Suprapubic skin (tissue), 4 donors: Measurements from ENCODE around the gene CXorf58. TPM values are rescaled to one million over a fixed set of nuclear protein-coding genes. Genes with fewer than 3 reads are reported as not detected.
A peak's percentile ranks its signal among the peaks of the same experiment; 100 is the strongest.

Experiments used
- DNase-seq, 2 donors: peaks; one replicate each; pipeline ENCODE4 v3.0.0-alpha.2; 2019; ENCODE audit warnings: low spot score in 2 of 2
- H3K27ac ChIP-seq: fragments of 200-600 bp; sonication (generic); one replicate; pipeline ENCODE4 v1.5.1; 2019
- H3K27me3 ChIP-seq: fragments of 200-600 bp; sonication (generic); one replicate; pipeline ENCODE4 v1.5.1; 2019
- H3K36me3 ChIP-seq: fragments of 200-600 bp; sonication (generic); one replicate; pipeline ENCODE4 v1.5.1; 2019
- H3K4me1 ChIP-seq: fragments of 200-600 bp; sonication (generic); one replicate; pipeline ENCODE4 v1.5.1; 2019
- H3K4me3 ChIP-seq: fragments of 200-600 bp; sonication (generic); one replicate; pipeline ENCODE4 v1.5.1; 2019; ENCODE audit warnings: mild to moderate bottlenecking
- H3K9me3 ChIP-seq: fragments of 200-600 bp; sonication (generic); one replicate; pipeline ENCODE4 v1.5.1; 2019
- EP300 ChIP-seq: sonication (generic); formaldehyde crosslinking; IDR thresholded peaks from one replicate; pipeline ENCODE4 v1.6.1; 2017; ENCODE audit warnings: antibody characterized with exemption
- POLR2A ChIP-seq, 2 donors: fragments of 450-650 bp; IDR thresholded peaks; one replicate each; pipeline ENCODE4 v1.6.1; 2017; ENCODE audit warnings: antibody characterized with exemption in 2 of 2, mild to moderate bottlenecking in 2 of 2, moderate library complexity in 2 of 2
- POLR2AphosphoS5 ChIP-seq, 3 donors: sonication (generic); formaldehyde crosslinking; IDR thresholded peaks; one replicate each; pipeline ENCODE4 v1.6.1; 2017; ENCODE audit warnings: antibody characterized with exemption in 3 of 3
- WGBS: methylation state at CpG from one replicate; pipeline ENCODE4 v1.1.5; 2018; 5-methylcytosine and 5-hydroxymethylcytosine counted together
- total RNA-seq, 4 donors: library from RNA; depleted of rRNA; stranded (reverse); fragments of >200 nt; gene quantifications; one replicate each; pipeline ENCODE4 v1.1.0, GENCODE V29; 2016
- TF ChIP-seq, protein P1 (sequence below), 2 donors: fragments of 200-600 bp in 1 of 2; fragments of 450-650 bp in 1 of 2; sonication (generic) in 1 of 2; IDR thresholded peaks; one replicate each; pipeline ENCODE4 v1.5.1; 2016 to 2019; ENCODE audit warnings: antibody characterized with exemption in 2 of 2, mild to moderate bottlenecking in 1 of 2, moderate library complexity in 1 of 2

The CXorf58 gene
- total RNA-seq, 4 donors from 2014 or later, result not detected

DNA sequence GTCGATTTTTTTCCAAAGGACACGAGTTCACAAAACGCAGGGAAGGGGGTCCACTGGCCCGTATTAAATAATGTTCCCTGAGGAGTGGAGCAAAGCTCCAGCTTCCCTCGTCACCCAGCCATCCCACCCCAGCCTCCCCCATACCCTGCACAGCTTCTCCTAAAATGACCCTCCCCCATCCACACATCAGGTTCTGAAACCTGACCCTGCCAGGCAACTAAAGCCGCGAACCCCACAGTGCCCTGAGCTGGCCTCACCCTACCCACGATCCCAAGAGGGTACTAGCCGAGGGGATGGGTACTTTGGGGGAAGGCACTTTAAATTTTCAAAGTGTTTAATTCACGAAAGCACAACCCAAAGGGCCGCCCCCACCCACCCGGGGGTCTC, 702 bp upstream of the CXorf58 start:
- Histone ChIP-seq H3K4me1 (peaks cover 10% of the 10 kb centered on the region), H3K9me3 (no peaks in the 10 kb centered on the region), H3K4me3 (peak overlapping the region; percentile 64), H3K36me3 (no peaks in the 10 kb centered on the region), H3K27me3 (no peaks in the 10 kb centered on the region), H3K27ac (peak overlapping the region; percentile 87)
- no peak for TF ChIP-seq POLR2AphosphoS5 (IDR thresholded peaks at IDR 0.05)
- TF ChIP-seq, protein P1, sequence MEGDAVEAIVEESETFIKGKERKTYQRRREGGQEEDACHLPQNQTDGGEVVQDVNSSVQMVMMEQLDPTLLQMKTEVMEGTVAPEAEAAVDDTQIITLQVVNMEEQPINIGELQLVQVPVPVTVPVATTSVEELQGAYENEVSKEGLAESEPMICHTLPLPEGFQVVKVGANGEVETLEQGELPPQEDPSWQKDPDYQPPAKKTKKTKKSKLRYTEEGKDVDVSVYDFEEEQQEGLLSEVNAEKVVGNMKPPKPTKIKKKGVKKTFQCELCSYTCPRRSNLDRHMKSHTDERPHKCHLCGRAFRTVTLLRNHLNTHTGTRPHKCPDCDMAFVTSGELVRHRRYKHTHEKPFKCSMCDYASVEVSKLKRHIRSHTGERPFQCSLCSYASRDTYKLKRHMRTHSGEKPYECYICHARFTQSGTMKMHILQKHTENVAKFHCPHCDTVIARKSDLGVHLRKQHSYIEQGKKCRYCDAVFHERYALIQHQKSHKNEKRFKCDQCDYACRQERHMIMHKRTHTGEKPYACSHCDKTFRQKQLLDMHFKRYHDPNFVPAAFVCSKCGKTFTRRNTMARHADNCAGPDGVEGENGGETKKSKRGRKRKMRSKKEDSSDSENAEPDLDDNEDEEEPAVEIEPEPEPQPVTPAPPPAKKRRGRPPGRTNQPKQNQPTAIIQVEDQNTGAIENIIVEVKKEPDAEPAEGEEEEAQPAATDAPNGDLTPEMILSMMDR (IDR thresholded peaks at IDR 0.05), result no peak
- DNase-seq, result no peak
- 30% methylated on average over 12 of the region's 12 CpGs for WGBS

DNA sequence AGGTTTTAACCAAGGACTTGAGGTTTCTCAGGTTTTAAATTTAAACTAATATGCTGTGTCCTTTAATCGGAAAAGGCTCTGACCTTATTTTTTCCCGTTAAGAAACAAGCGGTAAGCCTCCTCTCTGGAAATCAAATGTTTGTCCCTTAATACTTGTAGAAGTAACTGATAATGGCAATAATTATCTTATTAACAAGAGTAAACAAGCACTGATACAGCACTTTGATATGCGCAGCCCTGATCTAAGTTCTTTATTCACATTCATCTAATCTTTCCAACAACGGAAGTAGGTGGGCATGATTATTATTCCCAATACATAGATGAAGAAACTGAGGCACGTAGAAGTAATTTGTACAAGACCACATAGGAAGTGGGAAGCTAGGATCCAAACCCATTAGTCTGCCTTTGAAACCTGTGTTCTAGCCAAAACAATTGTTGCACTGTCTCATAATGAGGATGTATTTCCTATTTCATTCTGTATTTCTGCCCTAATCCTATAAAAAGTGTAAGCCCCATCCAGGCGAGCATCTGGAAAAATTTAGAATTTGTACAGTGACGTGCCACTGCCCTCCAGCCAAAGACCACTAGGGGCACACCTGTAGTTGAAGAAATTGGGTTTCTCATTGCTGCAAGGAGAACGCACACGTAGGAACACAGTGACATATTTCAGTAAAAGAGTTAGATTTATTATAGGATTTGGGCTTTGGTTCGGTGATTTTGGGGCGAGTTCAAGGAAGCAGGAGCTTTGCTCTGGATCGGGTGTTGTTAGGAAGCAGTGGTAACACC, 606 bp downstream of the CXorf58 start:
- TF ChIP-seq POLR2AphosphoS5 (IDR thresholded peaks at IDR 0.05) (no peak), EP300 (no peak), POLR2A (IDR thresholded peaks at IDR 0.05) (no peak)
- TF ChIP-seq, protein P1 (IDR thresholded peaks at IDR 0.05), result no peak
- H3K9me3 ChIP-seq, result no peaks in the 10 kb centered on the region
- no peaks in the 10 kb centered on the region for H3K36me3 ChIP-seq
- DNase-seq, result no peak
- H3K27ac ChIP-seq, result peak overlapping the region; percentile 87
- H3K27me3 ChIP-seq, result no peaks in the 10 kb centered on the region
- H3K4me1 ChIP-seq, result peaks cover 4% of the 10 kb centered on the region
- H3K4me3 ChIP-seq, result peak overlapping the region; percentile 64
- whole genome bisulfite sequencing, result 49% methylated on average over 13 of the region's 13 CpGs

DNA sequence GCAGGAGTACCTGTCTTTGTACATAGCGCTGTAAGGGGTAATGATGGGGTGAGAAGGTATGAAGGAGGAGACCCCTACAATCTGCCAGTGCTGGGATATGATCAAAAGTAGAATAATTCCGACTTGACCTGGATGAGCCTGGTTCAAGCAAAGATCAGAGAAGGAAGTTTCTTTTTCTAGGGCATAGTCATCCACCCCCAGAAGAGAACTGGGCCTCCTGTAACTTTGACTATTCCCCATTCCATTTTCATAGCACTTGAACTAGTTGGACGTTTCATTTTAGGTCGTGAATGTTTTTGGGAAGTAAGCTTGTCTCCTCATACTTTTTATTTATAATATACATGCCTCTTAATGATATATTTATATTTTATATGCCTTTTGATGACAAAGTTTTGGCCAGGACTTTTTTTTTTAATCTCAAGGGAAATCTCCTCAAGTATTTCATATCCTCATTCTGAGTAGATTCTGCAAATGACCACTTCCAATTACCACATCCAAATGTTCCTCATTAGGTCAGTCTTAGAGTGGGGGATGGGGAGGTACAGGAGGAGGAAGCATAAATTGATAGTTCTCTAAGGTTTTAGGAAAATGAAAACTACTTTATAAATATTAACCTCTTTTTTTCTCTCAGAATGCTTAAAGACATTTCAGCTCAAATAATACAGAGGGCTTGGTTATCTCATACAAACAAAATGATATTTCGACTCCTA, 3.5 kb downstream of the CXorf58 start:
- 69% methylated on average over 5 of the region's 5 CpGs for WGBS
- Histone ChIP-seq H3K4me1 (peaks cover 4% of the 10 kb centered on the region), H3K27ac (no peak overlapping the region), H3K27me3 (no peaks in the 10 kb centered on the region), H3K4me3 (no peak overlapping the region), H3K36me3 (no peaks in the 10 kb centered on the region), H3K9me3 (no peaks in the 10 kb centered on the region)
- TF ChIP-seq POLR2AphosphoS5 (IDR thresholded peaks at IDR 0.05) (no peak), EP300 (no peak), POLR2A (IDR thresholded peaks at IDR 0.05) (no peak)
- TF ChIP-seq, protein P1 (IDR thresholded peaks at IDR 0.05), result no peak
- DNase-seq, result no peak

DNA sequence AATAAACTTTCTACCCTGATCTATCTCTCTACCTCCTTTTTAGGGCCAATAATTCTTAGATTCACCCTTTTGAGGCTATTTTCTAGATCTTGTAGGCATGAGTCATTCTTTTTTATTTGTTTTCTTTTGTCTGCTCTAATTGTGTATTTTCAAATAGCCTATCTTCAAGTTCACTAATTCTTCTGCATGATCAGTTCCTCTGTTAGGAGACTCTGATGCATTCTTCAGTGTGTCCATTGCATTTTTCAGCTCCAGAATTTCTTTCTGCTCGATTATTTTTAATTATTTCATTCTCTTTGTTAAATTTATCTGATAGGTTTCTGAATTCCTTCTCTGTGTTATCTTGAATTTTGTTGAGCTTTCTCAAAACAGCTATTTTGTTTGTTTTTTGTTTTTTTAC, 11.3 kb downstream of the CXorf58 start:
- DNase-seq, result no peak
- H3K4me1 ChIP-seq, result no peaks in the 10 kb centered on the region
- H3K27me3 ChIP-seq, result no peaks in the 10 kb centered on the region
- 67% methylated on average over 1 of the region's 1 CpG for WGBS
- H3K27ac ChIP-seq, result no peak overlapping the region
- no peak overlapping the region for H3K4me3 ChIP-seq
- no peaks in the 10 kb centered on the region for H3K9me3 ChIP-seq
- no peaks in the 10 kb centered on the region for H3K36me3 ChIP-seq
- TF ChIP-seq EP300 (no peak), POLR2AphosphoS5 (IDR thresholded peaks at IDR 0.05) (no peak), POLR2A (IDR thresholded peaks at IDR 0.05) (no peak)
- TF ChIP-seq, protein P1 (IDR thresholded peaks at IDR 0.05), result no peak

DNA sequence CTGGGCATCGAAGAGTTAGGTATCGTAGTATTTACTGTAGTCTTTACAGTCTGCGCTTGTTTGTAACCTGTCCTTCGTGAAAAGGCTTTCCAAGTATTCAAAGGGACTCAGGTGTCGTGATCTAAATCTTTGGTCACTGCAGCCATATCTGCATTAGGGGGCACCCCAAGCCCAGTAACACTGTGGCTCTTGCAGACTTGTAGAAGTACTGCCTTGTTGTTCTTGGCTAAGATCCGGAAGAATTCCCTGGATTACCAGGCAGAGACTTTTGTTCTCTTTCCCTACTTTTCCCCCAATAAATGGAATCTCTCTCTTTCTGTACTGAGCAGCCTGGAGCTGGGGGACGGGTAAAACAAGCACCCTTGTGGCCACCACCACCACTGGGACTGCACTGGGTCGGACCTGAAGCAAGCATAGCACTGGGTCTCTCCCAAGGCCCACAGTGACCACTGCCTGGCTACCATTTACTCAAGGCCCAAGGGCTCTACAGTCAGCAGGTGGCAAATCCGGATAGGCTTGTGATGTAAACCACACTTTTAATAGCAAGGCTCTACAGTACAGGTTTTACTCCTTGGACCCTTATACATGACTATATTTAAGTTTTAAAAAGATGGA, 12.0 kb downstream of the CXorf58 start:
- H3K9me3 ChIP-seq, result no peaks in the 10 kb centered on the region
- H3K27me3 ChIP-seq, result no peaks in the 10 kb centered on the region
- 78% methylated on average over 9 of the region's 9 CpGs for WGBS
- no peak overlapping the region for H3K27ac ChIP-seq
- TF ChIP-seq POLR2A (IDR thresholded peaks at IDR 0.05) (no peak), POLR2AphosphoS5 (IDR thresholded peaks at IDR 0.05) (no peak), EP300 (no peak)
- TF ChIP-seq, protein P1 (IDR thresholded peaks at IDR 0.05), result no peak
- no peaks in the 10 kb centered on the region for H3K4me1 ChIP-seq
- no peak for DNase-seq
- H3K36me3 ChIP-seq, result no peaks in the 10 kb centered on the region
- no peak overlapping the region for H3K4me3 ChIP-seq
